22Rv1 (cell line): ENCODE data around the gene SORL1.

Source experiments
- ZFX ChIP-seq: fragments of 450-650 bp; IDR thresholded peaks from 2 replicates; pipeline ENCODE4 v1.6.1; 2017; ENCODE audit warnings: antibody characterized with exemption, borderline replicate concordance
- TF ChIP-seq, protein P1 (sequence below): fragments of 450-650 bp; IDR thresholded peaks from 2 replicates; pipeline ENCODE4 v1.5.1; 2017; ENCODE audit warnings: mild to moderate bottlenecking

DNA sequence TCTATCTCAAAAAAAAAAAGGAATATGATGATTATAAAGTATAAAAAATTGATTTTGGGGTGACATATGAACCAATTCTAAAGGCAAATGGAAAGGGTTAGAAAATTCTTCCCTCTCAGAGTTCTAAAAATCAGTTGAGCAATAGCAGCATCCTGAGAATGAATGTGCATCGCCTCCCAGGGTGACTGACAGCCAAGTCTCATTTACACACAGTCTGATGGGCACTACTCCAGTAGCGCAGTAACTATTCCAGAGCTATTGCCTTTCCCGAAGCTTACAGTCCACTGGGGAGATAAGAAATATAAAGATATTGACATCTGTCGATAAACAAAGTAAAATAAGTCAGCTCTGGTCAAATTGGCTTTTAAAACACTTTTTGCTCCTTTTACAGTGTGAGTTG is 32.3 kb upstream of the SORL1 start:
- TF ChIP-seq, protein P1, sequence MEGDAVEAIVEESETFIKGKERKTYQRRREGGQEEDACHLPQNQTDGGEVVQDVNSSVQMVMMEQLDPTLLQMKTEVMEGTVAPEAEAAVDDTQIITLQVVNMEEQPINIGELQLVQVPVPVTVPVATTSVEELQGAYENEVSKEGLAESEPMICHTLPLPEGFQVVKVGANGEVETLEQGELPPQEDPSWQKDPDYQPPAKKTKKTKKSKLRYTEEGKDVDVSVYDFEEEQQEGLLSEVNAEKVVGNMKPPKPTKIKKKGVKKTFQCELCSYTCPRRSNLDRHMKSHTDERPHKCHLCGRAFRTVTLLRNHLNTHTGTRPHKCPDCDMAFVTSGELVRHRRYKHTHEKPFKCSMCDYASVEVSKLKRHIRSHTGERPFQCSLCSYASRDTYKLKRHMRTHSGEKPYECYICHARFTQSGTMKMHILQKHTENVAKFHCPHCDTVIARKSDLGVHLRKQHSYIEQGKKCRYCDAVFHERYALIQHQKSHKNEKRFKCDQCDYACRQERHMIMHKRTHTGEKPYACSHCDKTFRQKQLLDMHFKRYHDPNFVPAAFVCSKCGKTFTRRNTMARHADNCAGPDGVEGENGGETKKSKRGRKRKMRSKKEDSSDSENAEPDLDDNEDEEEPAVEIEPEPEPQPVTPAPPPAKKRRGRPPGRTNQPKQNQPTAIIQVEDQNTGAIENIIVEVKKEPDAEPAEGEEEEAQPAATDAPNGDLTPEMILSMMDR = no peak
- TF ChIP-seq ZFX = no peak
